Activated naive CD4-positive, alpha-beta T cell treated with anti-CD3 and anti-CD28 coated beads, Interleukin-2, amount 50 U/mL, for 72 hours (primary cell): Measurements from ENCODE around the gene AJUBA. TPM values are rescaled to one million over a fixed set of nuclear protein-coding genes. Genes with fewer than 3 reads are reported as not detected.
"Not testable (repeated sequence)": the region's sequence is repeated elsewhere in the genome, so short reads cannot be mapped to it uniquely, and the experiment has no call there.

Source experiments
- ATAC-seq, 2 donors: fragments of 150-1000 bp; cut with Tn5 transposase; 2 replicates each; pipeline ENCODE4 v1.10.0; 2021; ENCODE audit warnings: mild to moderate bottlenecking in 2 of 2, moderate library complexity in 2 of 2
- DNase-seq, 2 donors: peaks; one replicate each; pipeline ENCODE4 v3.0.0; 2021 to 2022; ENCODE audit warnings: low spot score in 2 of 2
- H3K27ac Mint-ChIP-seq, 2 donors: one replicate each; pipeline ENCODE4 v1.8.0; 2022; ENCODE audit warnings: mild to moderate bottlenecking in 2 of 2, mixed read lengths in 2 of 2
- H3K36me3 Mint-ChIP-seq, 2 donors: one replicate each; pipeline ENCODE4 v1.8.0; 2022; ENCODE audit warnings: mixed read lengths in 2 of 2
- H3K9me3 Mint-ChIP-seq, 2 donors: one replicate each; pipeline ENCODE4 v1.8.0; 2022; ENCODE audit warnings: mixed read lengths in 2 of 2
- total RNA-seq, 2 donors: library from RNA; stranded (reverse); gene quantifications; one replicate each; pipeline ENCODE4 v1.2.3, GENCODE V29; 2022

The AJUBA gene
- total RNA-seq, 2 donors from 2014 or later: 1.5 to 3.8 TPM

GRCh38 chr14:22974530-22975313 is 7.6 kb downstream of the AJUBA start:
- ATAC-seq (no peak), DNase-seq (no peak)
- Mint-ChIP-seq H3K36me3 (no peaks in the 10 kb centered on the region), H3K27ac (no peak overlapping the region), H3K9me3 (no peaks in the 10 kb centered on the region)

- ATAC-seq (peak; percentile 57 to 74), DNase-seq (peak in 1 of 2 donors; percentile 48)
- Mint-ChIP-seq H3K27ac (no peak overlapping the region), H3K9me3 (no peaks in the 10 kb centered on the region), H3K36me3 (no peaks in the 10 kb centered on the region)
These were observed 8.9 kb downstream of the AJUBA start for GRCh38 chr14:22973217-22974032.

GRCh38 chr14:22972313-22972930 is 9.9 kb downstream of the AJUBA start:
- ATAC-seq (no peak), DNase-seq (no peak)
- Mint-ChIP-seq H3K27ac (no peak overlapping the region), H3K36me3 (no peaks in the 10 kb centered on the region), H3K9me3 (no peaks in the 10 kb centered on the region)

GRCh38 chr14:22971152-22971551 is 11.2 kb downstream of the AJUBA start:
- no peak for DNase-seq
- ATAC-seq: no peak
- no peaks in the 10 kb centered on the region for H3K9me3 Mint-ChIP-seq
- no peaks in the 10 kb centered on the region for H3K36me3 Mint-ChIP-seq
- H3K27ac Mint-ChIP-seq: no peak overlapping the region

- ATAC-seq: no peak
- no peak overlapping the region for H3K27ac Mint-ChIP-seq
- no peaks in the 10 kb centered on the region for H3K36me3 Mint-ChIP-seq
- H3K9me3 Mint-ChIP-seq: no peaks in the 10 kb centered on the region
- DNase-seq: no peak
These were observed 15.5 kb downstream of the AJUBA start for GRCh38 chr14:22966783-22967269.

- H3K27ac Mint-ChIP-seq, DNase-seq, H3K36me3 Mint-ChIP-seq, H3K9me3 Mint-ChIP-seq, ATAC-seq: not testable (repeated sequence)
These were observed 16.2 kb downstream of the AJUBA start for GRCh38 chr14:22965916-22966782.

GRCh38 chr14:22962061-22962676 is 20.2 kb downstream of the AJUBA start:
- Mint-ChIP-seq H3K9me3 (no peaks in the 10 kb centered on the region), H3K27ac (no peak overlapping the region), H3K36me3 (no peaks in the 10 kb centered on the region)
- DNase-seq: no peak
- ATAC-seq: no peak

GRCh38 chr14:22955702-22956569 is 26.4 kb downstream of the AJUBA start:
- no peaks in the 10 kb centered on the region for H3K9me3 Mint-ChIP-seq

GRCh38 chr14:22952418-22952817 is 29.9 kb downstream of the AJUBA start:
- DNase-seq (no peak), ATAC-seq (no peak)
- Mint-ChIP-seq H3K36me3 (peaks cover 20 to 21% of the 10 kb centered on the region in 2 donors), H3K27ac (no peak overlapping the region), H3K9me3 (no peaks in the 10 kb centered on the region)

More at GRCh38 chr14:22955702-22956569, 26.4 kb downstream of the AJUBA start:
- Mint-ChIP-seq H3K27ac (peak overlapping the region; percentile 94 to 96), H3K36me3 (peaks cover 19 to 20% of the 10 kb centered on the region in 2 donors)
- DNase-seq (no peak), ATAC-seq (no peak)

GRCh38 chr14:22951795-22952194 is 30.6 kb downstream of the AJUBA start:
- peak overlapping the region in 1 of 2 donors; percentile 0 for H3K27ac Mint-ChIP-seq
- not testable (repeated sequence) for H3K9me3 Mint-ChIP-seq, ATAC-seq
- peaks cover 25 to 28% of the 10 kb centered on the region in 2 donors for H3K36me3 Mint-ChIP-seq
- DNase-seq: peak in 1 of 2 donors; percentile 44

GRCh38 chr14:22945642-22946041 is 36.7 kb downstream of the AJUBA start:
- ATAC-seq (no peak), DNase-seq (no peak)
- H3K9me3 Mint-ChIP-seq: no peaks in the 10 kb centered on the region
- peaks cover 12 to 27% of the 10 kb centered on the region in 2 donors for H3K36me3 Mint-ChIP-seq
- peak overlapping the region in 1 of 2 donors; percentile 22 for H3K27ac Mint-ChIP-seq

GRCh38 chr14:22939684-22940083 is 42.7 kb downstream of the AJUBA start:
- DNase-seq: no peak
- no peaks in the 10 kb centered on the region for H3K9me3 Mint-ChIP-seq
- H3K27ac Mint-ChIP-seq: peak overlapping the region in 1 of 2 donors; percentile 41
- peaks cover 5 to 18% of the 10 kb centered on the region in 2 donors for H3K36me3 Mint-ChIP-seq
- no peak for ATAC-seq

- DNase-seq (no peak), ATAC-seq (no peak)
- Mint-ChIP-seq H3K9me3 (no peaks in the 10 kb centered on the region), H3K27ac (no peak overlapping the region), H3K36me3 (peaks cover 0 to 6% of the 10 kb centered on the region in 2 donors)
These were observed 47.2 kb downstream of the AJUBA start for GRCh38 chr14:22935156-22935555.

- peaks cover 9 to 11% of the 10 kb centered on the region in 2 donors for H3K36me3 Mint-ChIP-seq
- peak overlapping the region in 1 of 2 donors; percentile 47 for H3K27ac Mint-ChIP-seq
- DNase-seq (no peak), ATAC-seq (no peak)
- H3K9me3 Mint-ChIP-seq: no peaks in the 10 kb centered on the region
These were observed 50.2 kb downstream of the AJUBA start for GRCh38 chr14:22932146-22932545.

- Mint-ChIP-seq H3K27ac (no peak overlapping the region), H3K36me3 (peaks cover 19 to 23% of the 10 kb centered on the region in 2 donors), H3K9me3 (no peaks in the 10 kb centered on the region)
- ATAC-seq: no peak
- no peak for DNase-seq
These were observed 52.4 kb downstream of the AJUBA start for GRCh38 chr14:22929961-22930364.
